CD4-positive, alpha-beta memory T cell (primary cell): ENCODE results near the gene ASTL. TPM values are rescaled to one million over a fixed set of nuclear protein-coding genes. Genes with fewer than 3 reads are reported as not detected.

Experiments
- CTCF ChIA-PET: fragments of 350-600 bp; sonication (Branson Sonifier 250); formaldehyde crosslinking; loops from one replicate; lab custom pipeline; 2021; ENCODE audit warnings: inconsistent platforms; ENCODE audit not compliant: partially characterized antibody; lab: Charles Lee
- POLR2A ChIA-PET: fragments of 350-600 bp; sonication (Branson Sonifier 250); formaldehyde crosslinking; loops from one replicate; lab custom pipeline; 2021; ENCODE audit not compliant: partially characterized antibody; lab: Charles Lee
- DNase-seq, 5 donors: peaks; one replicate each; pipeline versions ENCODE4 v3.0.0 to v3.0.0-alpha.2; 2020 to 2022; ENCODE audit warnings: mixed read lengths in 1 of 5
- H3K27ac ChIP-seq: one replicate; pipeline ENCODE4 v1.7.0; 2013; ENCODE audit warnings: low read depth, low read length
- H3K27me3 ChIP-seq: 2 replicates; pipeline ENCODE4 v1.7.0; 2013; ENCODE audit warnings: mild to moderate bottlenecking, low read length, moderate library complexity; ENCODE audit not compliant: insufficient read depth
- H3K36me3 ChIP-seq: 2 replicates; pipeline ENCODE4 v1.7.0; 2013; ENCODE audit warnings: mild to moderate bottlenecking, low read length, moderate library complexity; ENCODE audit not compliant: insufficient read depth
- H3K4me1 ChIP-seq: 2 replicates; pipeline ENCODE4 v1.7.0; 2013; ENCODE audit warnings: mild to moderate bottlenecking, low read length, moderate library complexity; ENCODE audit not compliant: insufficient read depth
- H3K4me3 ChIP-seq, 2 donors: one replicate each; pipeline ENCODE4 v1.7.0; 2013; ENCODE audit warnings: low read length in 2 of 2, mild to moderate bottlenecking in 1 of 2
- H3K9me3 ChIP-seq, 2 donors: one replicate each; pipeline ENCODE4 v1.7.0; 2013; ENCODE audit warnings: low read length in 2 of 2, control low read depth in 1 of 2; ENCODE audit not compliant: control insufficient read depth in 1 of 2
- H3K27ac Mint-ChIP-seq, 7 donors: one replicate each; pipeline ENCODE4 v1.8.0; 2020 to 2021; ENCODE audit warnings: mixed read lengths in 7 of 7, mild to moderate bottlenecking in 6 of 7, inconsistent platforms in 3 of 7, moderate library complexity in 3 of 7
- H3K27me3 Mint-ChIP-seq, 2 donors: one replicate each; pipeline ENCODE4 v1.8.0; 2020 to 2021; ENCODE audit warnings: mixed read lengths in 2 of 2
- H3K36me3 Mint-ChIP-seq, 2 donors: one replicate each; pipeline ENCODE4 v1.8.0; 2020 to 2021; ENCODE audit warnings: mixed read lengths in 2 of 2, inconsistent platforms in 1 of 2, mild to moderate bottlenecking in 1 of 2
- H3K4me1 Mint-ChIP-seq, 4 donors: one replicate each; pipeline ENCODE4 v1.8.0; 2020 to 2021; ENCODE audit warnings: mixed read lengths in 4 of 4, mild to moderate bottlenecking in 1 of 4
- H3K4me3 Mint-ChIP-seq, 8 donors: one replicate each; pipeline ENCODE4 v1.8.0; 2020 to 2021; ENCODE audit warnings: mixed read lengths in 8 of 8, mild to moderate bottlenecking in 7 of 8, moderate library complexity in 6 of 8, inconsistent platforms in 3 of 8
- H3K9me3 Mint-ChIP-seq, 8 donors: one replicate each; pipeline ENCODE4 v1.8.0; 2020 to 2021; ENCODE audit warnings: mixed read lengths in 8 of 8, mild to moderate bottlenecking in 5 of 8, inconsistent platforms in 3 of 8, moderate library complexity in 1 of 8
- intact Hi-C: fragments of 100-400 bp; cut with micrococcal nuclease; formaldehyde crosslinking; loops from one replicate; pipeline ENCODE4 v1.15.1; 2023
- polyA plus RNA-seq, 2 donors: library from polyadenylated mRNA; unstranded; fragments of 300-500 nt; fragmentation: Illumina TruSeq; gene quantifications; one replicate each; pipeline ENCODE4 v1.2.3, GENCODE V29; 2021
- total RNA-seq, 2 experiments: library from RNA; stranded (reverse); gene quantifications; one replicate each; pipeline ENCODE4 v1.2.3, GENCODE V29; 2021

ASTL gene
- total and polyA plus RNA-seq, 4 experiments from 2014 or later, result 0.48 to 1.3 TPM; not detected in 2

- Histone ChIP-seq H3K27me3 (no peaks in the 10 kb centered on the region), H3K4me1 (peaks cover 48% of the 10 kb centered on the region), H3K9me3 (no peaks in the 10 kb centered on the region), H3K27ac (no peak overlapping the region), H3K36me3 (no peaks in the 10 kb centered on the region), H3K4me3 (no peak overlapping the region)
- ChIA-PET POLR2A (interaction anchor here (1.2 to 9.8 kb wide), 2 partner anchors 10 kb away, joined by 3 to 285 read pairs; partner anchors contain the start of gene DUSP2), CTCF (interaction anchor here (0.7 to 3.8 kb wide), 3 partner anchors 14 to 19 kb away, joined by 3 to 26 read pairs (median 4); no protein-coding TSS in a partner anchor)
- intact Hi-C loops, result no loop called here
- DNase-seq, result peak in 2 of 5 donors; percentile 33 to 71
- Mint-ChIP-seq H3K27me3 (no peaks in the 10 kb centered on the region), H3K9me3 (peaks cover 0 to 2% (median 0%) of the 10 kb centered on the region in 8 donors), H3K4me3 (peak overlapping the region in 4 of 8 donors; percentile 1 to 73 (median 42)), H3K4me1 (peaks cover 35 to 70% (median 54%) of the 10 kb centered on the region in 4 donors), H3K36me3 (no peaks in the 10 kb centered on the region), H3K27ac (peak overlapping the region; percentile 68 to 94 (median 90))
These were observed 17.9 kb upstream of the ASTL start for GRCh38 chr2:96156011-96156820.

GRCh38 chr2:96154506-96155380, 16.4 kb upstream of the ASTL start:
- peaks cover 32 to 70% (median 54%) of the 10 kb centered on the region in 4 donors for H3K4me1 Mint-ChIP-seq
- Histone ChIP-seq H3K27me3 (no peaks in the 10 kb centered on the region), H3K9me3 (no peaks in the 10 kb centered on the region), H3K4me1 (peaks cover 48% of the 10 kb centered on the region), H3K36me3 (no peaks in the 10 kb centered on the region), H3K4me3 (no peak overlapping the region), H3K27ac (no peak overlapping the region)
- no peak for DNase-seq
- H3K27me3 Mint-ChIP-seq, result no peaks in the 10 kb centered on the region
- H3K27ac Mint-ChIP-seq, result peak overlapping the region in 3 of 7 donors; percentile 37 to 90 (median 52)
- no peaks in the 10 kb centered on the region for H3K36me3 Mint-ChIP-seq
- no peak overlapping the region for H3K4me3 Mint-ChIP-seq
- ChIA-PET CTCF (interaction anchor here (0.8 to 6.4 kb wide), 3 partner anchors 15 to 20 kb away, joined by 4 to 43 read pairs (median 4); partner anchors contain the start of gene ASTL), POLR2A (interaction anchor here (1.2 kb wide), 1 partner anchor 8 kb away, joined by 3 read pairs; no protein-coding TSS in a partner anchor)
- intact Hi-C loops, result no loop called here
- H3K9me3 Mint-ChIP-seq, result no peaks in the 10 kb centered on the region

GRCh38 chr2:96153991-96154431, 15.7 kb upstream of the ASTL start:
- no peaks in the 10 kb centered on the region for H3K9me3 Mint-ChIP-seq
- Histone ChIP-seq H3K4me1 (peaks cover 43% of the 10 kb centered on the region), H3K36me3 (no peaks in the 10 kb centered on the region), H3K4me3 (no peak overlapping the region), H3K9me3 (no peaks in the 10 kb centered on the region), H3K27me3 (no peaks in the 10 kb centered on the region), H3K27ac (no peak overlapping the region)
- CTCF ChIA-PET, result interaction anchor here (1.7 to 6.4 kb wide), 2 partner anchors 14 to 20 kb away, joined by 4 to 43 read pairs; partner anchors contain the start of gene ASTL
- POLR2A ChIA-PET, result no interaction called here
- H3K36me3 Mint-ChIP-seq, result no peaks in the 10 kb centered on the region
- H3K27ac Mint-ChIP-seq, result peak overlapping the region in 1 of 7 donors; percentile 8
- no peak for DNase-seq
- intact Hi-C loops, result no loop called here
- H3K4me1 Mint-ChIP-seq, result peaks cover 26 to 69% (median 50%) of the 10 kb centered on the region in 4 donors
- no peaks in the 10 kb centered on the region for H3K27me3 Mint-ChIP-seq
- no peak overlapping the region for H3K4me3 Mint-ChIP-seq

GRCh38 chr2:96153291-96153713, 15.0 kb upstream of the ASTL start:
- Mint-ChIP-seq H3K9me3 (no peaks in the 10 kb centered on the region), H3K27me3 (no peaks in the 10 kb centered on the region), H3K4me1 (peaks cover 29 to 69% (median 50%) of the 10 kb centered on the region in 4 donors), H3K36me3 (peaks cover 0 to 3% of the 10 kb centered on the region in 2 donors), H3K4me3 (no peak overlapping the region), H3K27ac (peak overlapping the region in 6 of 7 donors; percentile 8 to 75 (median 66))
- intact Hi-C loops, result no loop called here
- no peak for DNase-seq
- H3K36me3 ChIP-seq, result no peaks in the 10 kb centered on the region
- H3K9me3 ChIP-seq, result no peaks in the 10 kb centered on the region
- peaks cover 42% of the 10 kb centered on the region for H3K4me1 ChIP-seq
- H3K27ac ChIP-seq, result no peak overlapping the region
- no peak overlapping the region for H3K4me3 ChIP-seq
- ChIA-PET CTCF (interaction anchor here (1.7 to 6.4 kb wide), 2 partner anchors 14 to 21 kb away, joined by 4 to 43 read pairs; partner anchors contain the start of gene ASTL), POLR2A (no interaction called here)
- no peaks in the 10 kb centered on the region for H3K27me3 ChIP-seq

GRCh38 chr2:96152304-96153161, 14.2 kb upstream of the ASTL start:
- no peaks in the 10 kb centered on the region for H3K9me3 ChIP-seq
- no peaks in the 10 kb centered on the region for H3K36me3 ChIP-seq
- no peak for DNase-seq
- no peak overlapping the region for H3K4me3 ChIP-seq
- Mint-ChIP-seq H3K27ac (peak overlapping the region in 5 of 7 donors; percentile 22 to 100 (median 75)), H3K4me1 (peaks cover 27 to 69% (median 51%) of the 10 kb centered on the region in 4 donors), H3K4me3 (no peak overlapping the region), H3K36me3 (peaks cover 0 to 3% of the 10 kb centered on the region in 2 donors), H3K27me3 (no peaks in the 10 kb centered on the region), H3K9me3 (no peaks in the 10 kb centered on the region)
- ChIA-PET CTCF (interaction anchor here (3.0 to 6.4 kb wide), 2 partner anchors 13 to 22 kb away, joined by 26 to 43 read pairs; partner anchors contain the start of gene ASTL), POLR2A (interaction anchor here (12.4 kb wide), 1 partner anchor 9 kb away, joined by 285 read pairs; no protein-coding TSS in a partner anchor)
- no peak overlapping the region for H3K27ac ChIP-seq
- peaks cover 42% of the 10 kb centered on the region for H3K4me1 ChIP-seq
- intact Hi-C loops, result no loop called here
- no peaks in the 10 kb centered on the region for H3K27me3 ChIP-seq
